SHP77 treated with DMSO at 0.1 percent for 48 hours (cell line): Measurements from ENCODE around the gene GRM7.

Experiments
- DNase-seq: peaks from one replicate; lab custom pipeline; 2025; lab: John Stamatoyannopoulos, UW

GRM7 gene

GRCh38 chr3:6971933-6972332 lies 111.0 kb downstream of the GRM7 start:
- no peak for DNase-seq

GRCh38 chr3:6985848-6986247 lies 124.9 kb downstream of the GRM7 start:
- DNase-seq = no peak

GRCh38 chr3:6989608-6990291 lies 128.8 kb downstream of the GRM7 start:
- DNase-seq = no peak

GRCh38 chr3:6994081-6994668 lies 133.3 kb downstream of the GRM7 start:
- DNase-seq = no peak

- DNase-seq = no peak
These were observed 139.6 kb downstream of the GRM7 start for GRCh38 chr3:7000501-7000900.

GRCh38 chr3:7001370-7001769 lies 140.5 kb downstream of the GRM7 start:
- no peak for DNase-seq

GRCh38 chr3:7015683-7016440 lies 154.9 kb downstream of the GRM7 start:
- DNase-seq = no peak

- no peak for DNase-seq
These were observed 164.8 kb downstream of the GRM7 start for GRCh38 chr3:7025581-7026300.

GRCh38 chr3:7029562-7029961 lies 168.6 kb downstream of the GRM7 start:
- DNase-seq = no peak

GRCh38 chr3:7038394-7038793 lies 177.5 kb downstream of the GRM7 start:
- DNase-seq = no peak

GRCh38 chr3:7062714-7063113 lies 201.8 kb downstream of the GRM7 start:
- no peak for DNase-seq

- no peak for DNase-seq
These were observed 209.5 kb downstream of the GRM7 start for GRCh38 chr3:7070461-7070860.

GRCh38 chr3:7074217-7074616 lies 213.3 kb downstream of the GRM7 start:
- no peak for DNase-seq

GRCh38 chr3:7075117-7075516 lies 214.2 kb downstream of the GRM7 start:
- no peak for DNase-seq

GRCh38 chr3:7075901-7076300 lies 215.0 kb downstream of the GRM7 start:
- DNase-seq = no peak

- DNase-seq = no peak
These were observed 221.3 kb downstream of the GRM7 start for GRCh38 chr3:7082244-7082643.

GRCh38 chr3:7086417-7086816 lies 225.5 kb downstream of the GRM7 start:
- no peak for DNase-seq

GRCh38 chr3:7095116-7095515 lies 234.2 kb downstream of the GRM7 start:
- no peak for DNase-seq

- no peak for DNase-seq
These were observed 239.2 kb downstream of the GRM7 start for GRCh38 chr3:7100136-7100535.

GRCh38 chr3:7106635-7107034 lies 245.7 kb downstream of the GRM7 start:
- no peak for DNase-seq

GRCh38 chr3:7112523-7113056 lies 251.7 kb downstream of the GRM7 start:
- DNase-seq = no peak

- DNase-seq = no peak
These were observed 283.9 kb downstream of the GRM7 start for GRCh38 chr3:7144697-7145308.
